DND-41 (cell line): ENCODE data around the gene PYGB.

Source experiments
- ATAC-seq: fragments of 200-7000 bp; cut with Tn5 transposase; 3 replicates; pipeline ENCODE4 v1.9.1; 2021; ENCODE audit warnings: low read depth; ENCODE audit not compliant: insufficient read depth
- DNase-seq: peaks from one replicate; pipeline ENCODE4 v3.0.0-alpha.2; 2020
- H2AFZ ChIP-seq: 2 replicates; pipeline ENCODE4 v1.6.0; 2012; ENCODE audit warnings: low read depth, low read length
- H3K27ac ChIP-seq: 2 replicates; pipeline ENCODE4 v1.5.1; 2012; ENCODE audit warnings: low read length, inconsistent platforms
- H3K27me3 ChIP-seq: fragments of 200-600 bp; sonication (generic); 2 replicates; pipeline ENCODE4 v1.6.0; 2012; ENCODE audit warnings: low read length, mild to moderate bottlenecking, inconsistent platforms; ENCODE audit not compliant: insufficient read depth, poor library complexity
- H3K36me3 ChIP-seq: 2 replicates; pipeline ENCODE4 v1.5.1; 2012; ENCODE audit warnings: low read length, inconsistent platforms; ENCODE audit not compliant: insufficient read depth
- H3K4me1 ChIP-seq: 2 replicates; pipeline ENCODE4 v1.5.1; 2012; ENCODE audit warnings: mild to moderate bottlenecking, low read length; ENCODE audit not compliant: insufficient read depth
- H3K4me2 ChIP-seq: 2 replicates; pipeline ENCODE4 v1.6.0; 2012; ENCODE audit warnings: mild to moderate bottlenecking, moderate library complexity, low read length, inconsistent platforms; ENCODE audit not compliant: insufficient read depth
- H3K4me3 ChIP-seq, 2 experiments: fragments of 200-600 bp in 1 of 2; shearing (Covaris generic) in 1 of 2; 2 replicates each; pipeline ENCODE4 v1.5.1; 2012 to 2016; ENCODE audit warnings: inconsistent platforms in 2 of 2, low read length in 2 of 2, mild to moderate bottlenecking in 2 of 2, low read depth in 1 of 2, moderate library complexity in 1 of 2
- H3K79me2 ChIP-seq: 2 replicates; pipeline ENCODE4 v1.6.0; 2012; ENCODE audit warnings: low read length, inconsistent platforms; ENCODE audit not compliant: insufficient read depth
- H3K9ac ChIP-seq: 2 replicates; pipeline ENCODE4 v1.6.0; 2012; ENCODE audit warnings: low read depth, mild to moderate bottlenecking, inconsistent platforms, low read length, moderate library complexity
- H3K9me3 ChIP-seq: 2 replicates; pipeline ENCODE4 v1.5.1; 2012; ENCODE audit warnings: low read length, moderate library complexity, mild to moderate bottlenecking, inconsistent platforms; ENCODE audit not compliant: insufficient read depth, severe bottlenecking
- H4K20me1 ChIP-seq: 2 replicates; pipeline ENCODE4 v1.6.0; 2012; ENCODE audit warnings: low read length; ENCODE audit not compliant: insufficient read depth
- CTCF ChIP-seq: IDR thresholded peaks from 2 replicates; pipeline ENCODE4 v1.5.1; 2012; ENCODE audit warnings: borderline replicate concordance, low read length, moderate library complexity, mild to moderate bottlenecking; ENCODE audit not compliant: poor library complexity, severe bottlenecking; ENCODE audit errors: extremely low read depth
- EZH2 ChIP-seq: IDR thresholded peaks from 3 replicates; pipeline ENCODE4 v1.6.1; 2012; ENCODE audit warnings: borderline replicate concordance, low read depth, mild to moderate bottlenecking, moderate library complexity, low read length, inconsistent platforms; ENCODE audit not compliant: severe bottlenecking

Gene PYGB

GRCh38 chr20:25252686-25253421 lies 5.0 kb downstream of the PYGB start:
- Histone ChIP-seq H3K79me2 (peaks cover 92% of the 10 kb centered on the region), H3K27ac (peak overlapping the region; percentile 34; the same call in 1 of the 2 replicates), H3K27me3 (no peaks in the 10 kb centered on the region), H3K4me1 (peaks cover 36% of the 10 kb centered on the region), H3K36me3 (peaks cover 46% of the 10 kb centered on the region), H3K4me2 (no peak overlapping the region), H3K4me3 (no peak overlapping the region), H4K20me1 (peaks cover 51% of the 10 kb centered on the region), H2AFZ (no peak overlapping the region), H3K9me3 (no peaks in the 10 kb centered on the region), H3K9ac (no peak overlapping the region)
- TF ChIP-seq CTCF = no peak
- no peak for TF ChIP-seq EZH2
- no peak for ATAC-seq
- DNase-seq = no peak

GRCh38 chr20:25253606-25254275 lies 5.9 kb downstream of the PYGB start:
- Histone ChIP-seq H3K9me3 (no peaks in the 10 kb centered on the region), H3K4me1 (peaks cover 36% of the 10 kb centered on the region), H3K79me2 (peaks cover 92% of the 10 kb centered on the region), H2AFZ (no peak overlapping the region), H4K20me1 (peaks cover 57% of the 10 kb centered on the region), H3K27me3 (no peaks in the 10 kb centered on the region), H3K4me3 (no peak overlapping the region), H3K27ac (no peak overlapping the region), H3K36me3 (peaks cover 50% of the 10 kb centered on the region), H3K4me2 (no peak overlapping the region), H3K9ac (no peak overlapping the region)
- TF ChIP-seq EZH2 (no peak), CTCF (no peak)
- DNase-seq (no peak), ATAC-seq (no peak)

- TF ChIP-seq CTCF (no peak), EZH2 (no peak)
- ATAC-seq (no peak), DNase-seq (no peak)
- no peak overlapping the region for H2AFZ ChIP-seq
- H4K20me1 ChIP-seq = peaks cover 59% of the 10 kb centered on the region
- H3K27me3 ChIP-seq = no peaks in the 10 kb centered on the region
- peaks cover 58% of the 10 kb centered on the region for H3K36me3 ChIP-seq
- H3K9ac ChIP-seq = no peak overlapping the region
- H3K9me3 ChIP-seq = no peaks in the 10 kb centered on the region
- peaks cover 32% of the 10 kb centered on the region for H3K4me1 ChIP-seq
- no peak overlapping the region for H3K4me2 ChIP-seq
- peaks cover 88% of the 10 kb centered on the region for H3K79me2 ChIP-seq
- no peak overlapping the region for H3K4me3 ChIP-seq
- no peak overlapping the region for H3K27ac ChIP-seq
These were observed 6.7 kb downstream of the PYGB start for GRCh38 chr20:25254571-25254970.
